Right cardiac atrium (tissue), 5 donors: ENCODE measurements around the gene COPZ1. TPM values are rescaled to one million over a fixed set of nuclear protein-coding genes. Genes with fewer than 3 reads are reported as not detected.
A peak's percentile ranks its signal among the peaks of the same experiment; 100 is the strongest.

ENCODE experiments used
- ATAC-seq, 2 donors: fragments of 200-7000 bp; cut with Tn5 transposase; one replicate each; pipeline versions ENCODE4 v1.8.0 to v1.9.1; 2020; ENCODE audit warnings: moderate library complexity in 2 of 2, mild to moderate bottlenecking in 1 of 2
- DNase-seq, 3 donors: peaks; one replicate each; pipeline ENCODE4 v3.0.0-alpha.2; 2020
- H3K27ac ChIP-seq: one replicate; pipeline ENCODE4 v1.5.1; 2013; ENCODE audit warnings: mild to moderate bottlenecking, low read length, control low read depth, moderate library complexity
- H3K27me3 ChIP-seq: one replicate; pipeline ENCODE4 v1.6.1; 2013; ENCODE audit not compliant: control insufficient read depth, insufficient read depth
- H3K4me1 ChIP-seq: one replicate; pipeline ENCODE4 v1.6.1; 2013; ENCODE audit warnings: low read length; ENCODE audit not compliant: control insufficient read depth, insufficient read depth
- H3K4me3 ChIP-seq: one replicate; pipeline ENCODE4 v1.5.1; 2013; ENCODE audit warnings: low read length, control low read depth
- H3K9me3 ChIP-seq: one replicate; pipeline ENCODE4 v1.6.1; 2013; ENCODE audit warnings: low read length; ENCODE audit not compliant: control insufficient read depth
- WGBS: extraction: QIAGEN DNeasy Blood & Tissue Kit; methylation state at CpG from one replicate; pipeline ENCODE4 v1.1.7; 2013; 5-methylcytosine and 5-hydroxymethylcytosine counted together
- intact Hi-C, 4 donors: fragments of 100-400 bp; cut with DNase I; formaldehyde crosslinking; loops; one replicate each; pipeline versions ENCODE4 v1.11.0 to v1.14.0; 2022 to 2023
- polyA plus RNA-seq: library from polyadenylated mRNA; stranded (reverse); fragments of 200-250 nt; gene quantifications from one replicate; pipeline ENCODE4 v1.2.3, GENCODE V29; 2013
- total RNA-seq, 4 donors: library from RNA; stranded (reverse); fragmentation: NEBNext Ultra II Directional; extraction: Animal tissue kit (Norgen Biotek cat#: 25700); gene quantifications; one replicate each; pipeline ENCODE4 v1.2.1, GENCODE V29; 2021
- donor health status: healthy with polysubstance abuse.
- donor health status: DM: no; HTN: yes; CAD: no.
- donor health status: DM: no; HTN: no; CAD: no.
- donor health status: DM: no; HTN: yes; CAD: no; lungs with severe emphysema.
- donor health status: DM: yes; HTN: yes; CAD: no.

COPZ1 gene
- total and polyA plus RNA-seq, 5 donors, result 103 to 120 (median 119) TPM

GRCh38 chr12:54363047-54363446, 38.1 kb downstream of the COPZ1 start:
- no peak for ATAC-seq
- Histone ChIP-seq H3K27me3 (no peaks in the 10 kb centered on the region), H3K27ac (no peak overlapping the region), H3K9me3 (no peaks in the 10 kb centered on the region), H3K4me3 (no peak overlapping the region), H3K4me1 (peaks cover 3% of the 10 kb centered on the region)
- DNase-seq, result peak in 2 of 3 donors; percentile 37 to 58
- intact Hi-C loops, result loop anchor here (5.0 to 10.0 kb wide), 6 partner anchors 68 to 348 kb away; partner anchors contain the start of genes CBX5 (in 1 of the 4) and HNRNPA1 (in 1 of the 4)
- 77% methylated on average over 8 of the region's 8 CpGs for WGBS

- intact Hi-C loops, result loop anchor here (5.0 to 10.0 kb wide), 6 partner anchors 69 to 349 kb away; partner anchors contain the start of genes CBX5 (in 1 of the 4) and HNRNPA1 (in 1 of the 4)
- ATAC-seq, result no peak
- Histone ChIP-seq H3K4me3 (no peak overlapping the region), H3K27ac (no peak overlapping the region), H3K27me3 (no peaks in the 10 kb centered on the region), H3K9me3 (no peaks in the 10 kb centered on the region), H3K4me1 (no peaks in the 10 kb centered on the region)
- peak in 1 of 3 donors; percentile 38 for DNase-seq
- WGBS, result 77% methylated on average over 6 of the region's 6 CpGs
Measured at GRCh38 chr12:54363618-54364017, 38.7 kb downstream of the COPZ1 start.

- intact Hi-C loops, result loop anchor here (5.0 to 10.0 kb wide), 6 partner anchors 70 to 350 kb away; partner anchors contain the start of genes CBX5 (in 1 of the 4) and HNRNPA1 (in 1 of the 4)
Measured at GRCh38 chr12:54364413-54364812, 39.5 kb downstream of the COPZ1 start, which contains the start of gene GPR84. Gene GPR84, minus strand, starts transcription at chr12:54364486. Its CDS starts 635 bp downstream, at chr12:54363851.

DNA sequence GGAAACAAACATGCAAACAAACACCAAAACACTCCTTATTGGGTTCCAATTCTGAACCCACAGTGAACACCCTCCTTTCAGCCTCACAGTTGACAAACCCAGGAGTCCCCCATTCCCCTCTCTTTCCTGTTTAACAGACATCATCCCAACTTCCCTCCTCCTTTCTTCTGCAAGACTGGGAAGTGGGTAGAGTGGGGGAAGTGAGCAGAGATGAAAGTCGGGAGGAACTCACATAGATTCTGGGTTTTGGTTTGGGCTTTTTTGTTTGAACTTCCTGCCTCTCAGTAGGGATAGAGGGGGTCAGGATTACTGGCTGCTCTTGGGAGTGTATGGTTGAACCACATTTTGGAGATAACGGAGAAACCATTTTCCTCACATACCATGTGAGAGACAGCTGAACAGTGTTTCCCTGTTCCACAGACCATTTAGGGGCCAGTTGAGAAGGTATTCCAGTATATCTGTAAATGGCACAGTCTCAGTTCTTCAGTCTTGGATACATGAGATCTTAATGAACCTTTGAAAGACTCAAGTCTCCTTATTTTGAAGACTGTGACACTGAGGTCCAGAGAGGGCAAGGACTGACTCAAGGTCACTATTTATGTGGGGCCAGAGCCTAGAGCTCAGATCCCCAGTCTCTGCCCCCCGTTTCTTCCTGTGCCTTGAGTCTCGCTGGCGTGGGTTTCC, 43.2 kb downstream of the COPZ1 start:
- intact Hi-C loops, result loop anchor here in 3 of 4 donors (5.0 to 10.0 kb wide), 5 partner anchors 73 to 353 kb away; partner anchors contain the start of genes CBX5 (in 1 of the 3) and HNRNPA1 (in 1 of the 3)
- WGBS, result 20% methylated on average over 5 of the region's 5 CpGs
- no peak for DNase-seq
- H3K9me3 ChIP-seq, result no peaks in the 10 kb centered on the region
- no peak overlapping the region for H3K27ac ChIP-seq
- H3K4me1 ChIP-seq, result peaks cover 4% of the 10 kb centered on the region
- no peak for ATAC-seq
- no peak overlapping the region for H3K4me3 ChIP-seq
- H3K27me3 ChIP-seq, result no peaks in the 10 kb centered on the region

More at GRCh38 chr12:54364413-54364812, 39.5 kb downstream of the COPZ1 start, which contains the start of gene GPR84:
- DNase-seq, result no peak
- no peaks in the 10 kb centered on the region for H3K27me3 ChIP-seq
- ATAC-seq, result no peak
- H3K9me3 ChIP-seq, result no peaks in the 10 kb centered on the region
- 60% methylated on average over 4 of the region's 4 CpGs for WGBS
- no peak within 1 kb of the TSS for H3K27ac ChIP-seq
- no peak within 1 kb of the TSS for H3K4me3 ChIP-seq
- no peaks in the 10 kb centered on the region for H3K4me1 ChIP-seq

GRCh38 chr12:54368709-54369596, 44.0 kb downstream of the COPZ1 start:
- no peaks in the 10 kb centered on the region for H3K27me3 ChIP-seq
- peak overlapping the region; percentile 7 for H3K27ac ChIP-seq
- peaks cover 4% of the 10 kb centered on the region for H3K4me1 ChIP-seq
- intact Hi-C loops, result loop anchor here in 3 of 4 donors (5.0 to 10.0 kb wide), 5 partner anchors 74 to 354 kb away; partner anchors contain the start of genes CBX5 (in 1 of the 3) and HNRNPA1 (in 1 of the 3)
- WGBS, result 21% methylated on average over 40 of the region's 40 CpGs
- ATAC-seq (peak; percentile 66 to 70), DNase-seq (peak; percentile 91 to 96 (median 95))
- peak overlapping the region; percentile 53 for H3K4me3 ChIP-seq
- no peaks in the 10 kb centered on the region for H3K9me3 ChIP-seq

GRCh38 chr12:54369597-54370131, 44.7 kb downstream of the COPZ1 start:
- WGBS, result 27% methylated on average over 21 of the region's 21 CpGs
- intact Hi-C loops, result loop anchor here in 3 of 4 donors (5.0 to 10.0 kb wide), 5 partner anchors 75 to 355 kb away; partner anchors contain the start of genes CBX5 (in 1 of the 3) and HNRNPA1 (in 1 of the 3)
- Histone ChIP-seq H3K27ac (peak overlapping the region; percentile 7), H3K4me1 (peaks cover 4% of the 10 kb centered on the region), H3K27me3 (no peaks in the 10 kb centered on the region), H3K4me3 (peak overlapping the region; percentile 53), H3K9me3 (no peaks in the 10 kb centered on the region)
- peak; percentile 52 to 81 (median 74) for DNase-seq
- peak; percentile 9 to 16 for ATAC-seq

DNA sequence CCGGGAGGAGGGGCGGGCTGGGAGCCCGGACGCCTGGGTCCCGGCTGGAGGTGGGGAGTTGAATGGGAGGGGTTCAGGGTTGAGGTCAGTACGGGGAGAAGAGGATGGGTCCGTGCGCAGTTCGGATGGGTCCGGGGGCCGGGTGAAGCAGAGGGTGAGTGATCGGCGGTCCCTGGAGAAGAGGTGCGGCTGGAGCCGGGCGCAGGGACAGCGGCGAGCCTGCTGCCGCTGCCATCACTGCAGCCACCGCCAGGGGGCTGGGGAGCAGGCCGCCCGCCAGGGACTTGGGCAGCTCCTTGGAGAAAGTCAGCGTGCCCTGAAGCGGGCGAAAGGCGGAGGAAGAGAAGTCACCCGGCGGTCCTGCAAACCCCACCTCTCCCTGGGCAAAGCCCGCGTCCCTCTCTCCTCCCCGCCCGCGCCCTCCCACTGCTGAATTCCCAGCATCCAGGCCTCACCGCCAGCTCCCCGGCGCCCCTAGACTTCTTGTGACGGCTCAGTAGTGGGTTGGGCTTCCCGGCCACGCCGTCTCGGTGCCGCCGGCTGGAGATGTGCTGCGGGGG, 45.3 kb downstream of the COPZ1 start:
- H3K4me3 ChIP-seq, result peak overlapping the region; percentile 53
- no peaks in the 10 kb centered on the region for H3K9me3 ChIP-seq
- H3K27ac ChIP-seq, result peak overlapping the region; percentile 51
- ATAC-seq (peak; percentile 68 to 75), DNase-seq (peak; percentile 91 to 94 (median 94))
- intact Hi-C loops, result no loop called here
- no peaks in the 10 kb centered on the region for H3K27me3 ChIP-seq
- H3K4me1 ChIP-seq, result peaks cover 4% of the 10 kb centered on the region
- 13% methylated on average over 44 of the region's 44 CpGs for WGBS

DNA sequence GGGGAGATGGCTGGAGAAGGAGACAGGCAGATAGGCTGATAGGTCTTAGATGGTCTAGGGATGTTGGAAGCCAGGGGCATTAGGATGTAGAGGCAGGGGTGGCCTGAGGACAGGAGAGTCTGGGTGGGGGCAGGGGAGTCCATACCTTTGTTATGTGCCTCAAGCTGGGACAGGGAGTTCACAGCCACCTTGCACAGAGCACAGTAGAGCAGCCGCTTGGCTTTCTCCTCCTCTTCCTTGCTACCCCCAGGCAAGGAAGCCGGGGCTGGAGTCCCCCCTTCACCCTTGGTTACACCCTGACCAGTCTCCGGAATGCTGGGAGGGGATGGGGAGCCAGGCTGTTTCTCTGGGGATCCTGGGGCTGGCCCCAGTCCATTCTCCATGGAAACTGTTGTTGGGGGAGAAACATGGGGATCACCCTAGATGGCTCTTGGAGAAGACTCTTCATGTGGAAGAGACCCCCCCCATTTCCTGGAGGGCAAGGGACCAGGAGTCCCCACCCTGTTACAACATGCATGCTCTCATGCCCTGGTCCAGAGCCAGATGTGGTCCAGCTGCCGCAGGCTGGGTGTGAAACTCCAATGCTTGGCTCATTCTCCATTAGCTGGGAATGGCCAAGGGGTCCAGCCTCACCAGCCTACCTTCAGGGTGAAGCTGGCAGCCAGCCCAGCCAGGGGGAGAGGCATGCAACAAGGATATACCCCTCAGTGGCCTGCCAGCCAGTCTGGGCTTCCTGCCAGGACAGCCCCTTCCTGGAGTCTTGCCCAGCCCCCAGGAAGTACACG, 46.6 kb downstream of the COPZ1 start:
- peak; percentile 18 to 24 for ATAC-seq
- H3K27ac ChIP-seq, result peak overlapping the region; percentile 72
- DNase-seq, result peak; percentile 89 to 94 (median 91)
- H3K27me3 ChIP-seq, result no peaks in the 10 kb centered on the region
- WGBS, result 35% methylated on average over 5 of the region's 5 CpGs
- intact Hi-C loops, result no loop called here
- peaks cover 4% of the 10 kb centered on the region for H3K4me1 ChIP-seq
- H3K4me3 ChIP-seq, result no peak overlapping the region
- H3K9me3 ChIP-seq, result no peaks in the 10 kb centered on the region

GRCh38 chr12:54372113-54372806, 47.3 kb downstream of the COPZ1 start:
- ATAC-seq (no peak), DNase-seq (peak; percentile 61 to 81 (median 68))
- Histone ChIP-seq H3K4me1 (peaks cover 6% of the 10 kb centered on the region), H3K27ac (peak overlapping the region; percentile 72), H3K9me3 (no peaks in the 10 kb centered on the region), H3K27me3 (no peaks in the 10 kb centered on the region), H3K4me3 (no peak overlapping the region)
- intact Hi-C loops, result no loop called here
- 47% methylated on average over 8 of the region's 8 CpGs for WGBS
